GM12878 (cell line): ENCODE measurements around the gene SPAG9. TPM values are rescaled to one million over a fixed set of nuclear protein-coding genes. Genes with fewer than 3 reads are reported as not detected.
A peak's percentile ranks its signal among the peaks of the same experiment; 100 is the strongest.

Experiments
- ATAC-seq: fragments of 200-7000 bp; cut with Tn5 transposase; 3 replicates; pipeline ENCODE4 v1.9.1; 2020; ENCODE audit warnings: mild to moderate bottlenecking, moderate library complexity
- BruUV-seq: library from RNA; stranded (reverse); fragments of 400-500 nt; replicated peaks from 2 replicates; lab custom pipeline; 2021; lab: Mats Ljungman, UMichigan
- CTCF ChIA-PET: fragments of 300-600 bp; sonication (Branson Sonifier 250); formaldehyde crosslinking; extraction: SDS; loops from one replicate; lab custom pipeline; 2021; ENCODE audit warnings: inconsistent platforms; lab: Yijun Ruan, JAX
- POLR2A ChIA-PET: fragments of 350-600 bp; formaldehyde crosslinking; extraction: SDS; loops from one replicate; lab custom pipeline; 2021; ENCODE audit warnings: inconsistent platforms; lab: Charles Lee
- RAD21 ChIA-PET: fragments of 300-600 bp; sonication (Branson Sonifier 250); formaldehyde crosslinking; loops from one replicate; lab custom pipeline; 2023; ENCODE audit warnings: antibody characterized with exemption; ENCODE audit not compliant: unreplicated experiment; lab: Charles Lee
- SMC1A ChIA-PET: fragments of 300-600 bp; sonication (Branson Sonifier 250); formaldehyde crosslinking; loops from one replicate; lab custom pipeline; 2023; ENCODE audit not compliant: unreplicated experiment, uncharacterized antibody; lab: Charles Lee
- DNase-seq: peaks from one replicate; pipeline ENCODE4 v3.0.0-alpha.2; 2011; ENCODE audit warnings: low read depth, low spot score
- FAIRE-seq: peaks from 3 replicates; lab custom pipeline; 2011; peaks lifted over from hg19 to GRCh38; lab: Jason Lieb, UNC
- H2AFZ ChIP-seq: 2 replicates; pipeline ENCODE4 v1.6.0; 2011; ENCODE audit warnings: low read depth, low read length, control low read depth; ENCODE audit not compliant: control insufficient read depth
- H3K27ac ChIP-seq: 2 replicates; pipeline ENCODE4 v1.5.1; 2011; ENCODE audit warnings: control low read depth; ENCODE audit not compliant: control insufficient read depth, insufficient read depth
- H3K27me3 ChIP-seq, 2 experiments: replicated peaks in 1 of 2; 2 replicates each; pipeline versions ENCODE4 v1.6.0 to v1.6.1; 2011; ENCODE audit warnings: low read length in 1 of 2; ENCODE audit not compliant: control insufficient read depth in 2 of 2, insufficient read depth in 2 of 2
- H3K36me3 ChIP-seq, 2 experiments: 2 replicates each; pipeline ENCODE4 v1.5.1; 2011; ENCODE audit warnings: low read length in 1 of 2; ENCODE audit not compliant: control insufficient read depth in 2 of 2, insufficient read depth in 2 of 2
- H3K4me1 ChIP-seq: 2 replicates; pipeline ENCODE4 v1.6.1; 2011; ENCODE audit warnings: mild to moderate bottlenecking, low read length, moderate library complexity, mixed read lengths; ENCODE audit not compliant: control insufficient read depth, insufficient read depth
- H3K4me2 ChIP-seq: 2 replicates; pipeline ENCODE4 v1.6.0; 2011; ENCODE audit warnings: control low read depth; ENCODE audit not compliant: control insufficient read depth, insufficient read depth
- H3K4me3 ChIP-seq: fragments of 200-600 bp; sonication (generic); 2 replicates; pipeline ENCODE4 v1.5.1; 2016
- H3K79me2 ChIP-seq: 2 replicates; pipeline ENCODE4 v1.6.0; 2011; ENCODE audit warnings: low read length; ENCODE audit not compliant: control insufficient read depth, insufficient read depth
- H3K9ac ChIP-seq: 2 replicates; pipeline ENCODE4 v1.8.0; 2011; ENCODE audit warnings: low read length, control low read depth, mixed read lengths; ENCODE audit not compliant: control insufficient read depth, insufficient read depth
- H3K9me3 ChIP-seq: replicated peaks from 3 replicates; pipeline ENCODE4 v1.5.1; 2011; ENCODE audit warnings: mild to moderate bottlenecking, low read length; ENCODE audit not compliant: control insufficient read depth, insufficient read depth
- H4K20me1 ChIP-seq: 2 replicates; pipeline ENCODE4 v1.6.0; 2011; ENCODE audit not compliant: control insufficient read depth, insufficient read depth
- CREB1 ChIP-seq: IDR thresholded peaks from 2 replicates; pipeline ENCODE4 v1.6.1; 2012; ENCODE audit warnings: low read depth, mild to moderate bottlenecking, inconsistent platforms
- IRF3 ChIP-seq: fragments of 450-650 bp; IDR thresholded peaks from 2 replicates; pipeline ENCODE4 v1.6.1; 2014; ENCODE audit warnings: mild to moderate bottlenecking
- NRF1 ChIP-seq: conservative IDR thresholded peaks from 2 replicates; pipeline ENCODE4 v1.6.1; 2011; ENCODE audit warnings: mild to moderate bottlenecking, low read depth, low read length, improper control_type of control experiment
- POLR2AphosphoS5 ChIP-seq: IDR thresholded peaks from 2 replicates; pipeline ENCODE4 v1.6.1; 2011; ENCODE audit warnings: mild to moderate bottlenecking, low read length, inconsistent platforms
- WRNIP1 ChIP-seq: IDR thresholded peaks from 2 replicates; pipeline ENCODE4 v1.6.1; 2011; ENCODE audit warnings: low read depth, low read length, improper control_type of control experiment, borderline replicate concordance
- WGBS: methylation state at CpG from one replicate; pipeline ENCODE4 v1.1.6; 2016; ENCODE audit warnings: low lambda C conversion rate; ENCODE audit not compliant: insufficient replicate concordance, insufficient coverage; ENCODE audit errors: missing lambda C conversion rate; 5-methylcytosine and 5-hydroxymethylcytosine counted together
- in situ Hi-C: fragments of 300-500 bp; cut with MboI; formaldehyde crosslinking; loops from 9 replicates; pipeline ENCODE4 v1.14.3; 2018; ENCODE audit warnings: mixed read lengths
- intact Hi-C: fragments of 100-400 bp; cut with micrococcal nuclease; formaldehyde crosslinking; loops from one replicate; pipeline ENCODE4 v1.14.2; 2022; ENCODE audit not compliant: unreplicated experiment
- polyA plus RNA-seq, 11 experiments: library from polyadenylated mRNA; depleted of rRNA in 4 of 11; unstranded in 6 of 11; stranded (reverse) in 5 of 11; fragments of >200 nt; fragmentation: Nextera tagmentation in 4 of 11; fragmentation: Illumina TruSeq in 1 of 11; extraction: Ambion mirVana in 4 of 11; extraction: Trizol in 1 of 11; gene quantifications; 1 replicate in 1 of 11; 2 replicates in 10 of 11; pipeline versions ENCODE4 v1.2.1 to v1.2.3, GENCODE V29; 2011 to 2016; ENCODE audit warnings: inconsistent platforms in 2 of 11, missing spikeins in 2 of 11, low read depth in 1 of 11
- total RNA-seq, 4 experiments: library from RNA; depleted of rRNA in 3 of 4; stranded (reverse); fragments of >200 nt in 3 of 4; fragmentation: Illumina TruSeq in 1 of 4; extraction: Trizol in 1 of 4; gene quantifications; 2 replicates each; pipeline versions ENCODE4 v1.2.1 to v1.2.3, GENCODE V29; 2013 to 2021

SPAG9 gene
- total and polyA plus RNA-seq, 10 of the 15 experiments (the other 5 are each of a cell fraction or from before 2014, with no cell fraction given): 6.6 to 42.0 (median 24.9) TPM

- POLR2A ChIA-PET: interaction anchor here (0.6 to 0.8 kb wide), 3 partner anchors 7 to 425 kb away, joined by 3 read pairs; no protein-coding TSS in a partner anchor
- no peaks in the 10 kb centered on the region for H4K20me1 ChIP-seq
- no peak overlapping the region for H3K9ac ChIP-seq
- SMC1A ChIA-PET: interaction anchor here (0.8 to 1.1 kb wide), 3 partner anchors 8 to 47 kb away, joined by 3 to 4 read pairs (median 3); partner anchors contain the start of gene NME2
- peaks cover 7% of the 10 kb centered on the region for H3K4me1 ChIP-seq
- H3K9me3 ChIP-seq: no peaks in the 10 kb centered on the region
- H3K27ac ChIP-seq: no peak overlapping the region
- H3K4me3 ChIP-seq: peak overlapping the region; percentile 90; the same call in 1 of the 2 replicates
- H3K36me3 ChIP-seq: peaks cover 13 to 30% of the 10 kb centered on the region in 2 experiments
- RAD21 ChIA-PET: interaction anchor here (1.2 to 1.3 kb wide), 2 partner anchors 10 to 155 kb away, joined by 4 read pairs; partner anchors contain the start of gene NME2
- H2AFZ ChIP-seq: no peak overlapping the region
- H3K4me2 ChIP-seq: peak overlapping the region; percentile 86
- in situ Hi-C loops (no loop called here), intact Hi-C loops (no loop called here)
- CTCF ChIA-PET: interaction anchor here (1.0 to 4.0 kb wide), 6 partner anchors 8 to 377 kb away, joined by 3 to 35 read pairs (median 8); partner anchors contain the start of gene NME2
- WGBS: 94% methylated on average over 8 of the region's 8 CpGs
- no peak for ATAC-seq
- no peaks in the 10 kb centered on the region for H3K27me3 ChIP-seq
- TF ChIP-seq POLR2AphosphoS5 (0 out of 2 replicates have a peak, but pooled peaks have one; percentile 25), IRF3 (no peak), NRF1 (no peak)
- TF ChIP-seq, all 136 proteins: peak for 1
- FAIRE-seq: no peak
- no TSS peak for BruUV-seq
- no peak for DNase-seq
- peaks cover 49% of the 10 kb centered on the region for H3K79me2 ChIP-seq
Measured at GRCh38 chr17:51155416-51155815, 34.7 kb upstream of the SPAG9 start.

- peaks cover 7% of the 10 kb centered on the region for H3K4me1 ChIP-seq
- BruUV-seq: TSS peak; percentile 66
- H3K36me3 ChIP-seq: peaks cover 5 to 22% of the 10 kb centered on the region in 2 experiments
- H3K4me2 ChIP-seq: peak overlapping the region; percentile 86
- H3K27ac ChIP-seq: peak overlapping the region; percentile 84
- no peaks in the 10 kb centered on the region for H3K27me3 ChIP-seq
- intact Hi-C loops (no loop called here), in situ Hi-C loops (loop anchor here (5.0 kb wide), 2 partner anchors 152 to 287 kb away; partner anchors contain the start of gene TOB1)
- H3K4me3 ChIP-seq: peak overlapping the region; percentile 90
- ChIA-PET RAD21 (interaction anchor here (0.9 to 1.6 kb wide), 6 partner anchors 12 to 287 kb away, joined by 3 to 17 read pairs (median 4); partner anchors contain the start of gene NME2), SMC1A (interaction anchor here (0.8 to 1.3 kb wide), 4 partner anchors 9 to 103 kb away, joined by 3 to 6 read pairs (median 4); no protein-coding TSS in a partner anchor), CTCF (interaction anchor here (0.5 to 4.6 kb wide), 10 partner anchors 10 to 379 kb away, joined by 3 to 103 read pairs (median 10); partner anchors contain the start of gene NME2), POLR2A (interaction anchor here (0.6 to 1.6 kb wide), 3 partner anchors 33 to 155 kb away, joined by 3 to 15 read pairs (median 5); partner anchors contain the start of gene SPAG9)
- ATAC-seq: peak; percentile 43
- DNase-seq: no peak
- WGBS: 0% methylated on average over 6 of the region's 6 CpGs
- peak; percentile 38 for FAIRE-seq
- H3K9ac ChIP-seq: peak overlapping the region; percentile 86
- H3K9me3 ChIP-seq: no peaks in the 10 kb centered on the region
- H3K79me2 ChIP-seq: peaks cover 49% of the 10 kb centered on the region
- H4K20me1 ChIP-seq: no peaks in the 10 kb centered on the region
- TF ChIP-seq CREB1 (no peak), WRNIP1 (0 out of 2 replicates have a peak, but pooled peaks have one; percentile 9)
- H2AFZ ChIP-seq: peak overlapping the region; percentile 98
Measured at GRCh38 chr17:51154176-51154575, 33.5 kb upstream of the SPAG9 start.
